ENCODE results near the gene ELMOD3.
A peak's percentile ranks its signal among the peaks of the same experiment; 100 is the strongest.
"Not testable (repeated sequence)": the region's sequence is repeated elsewhere in the genome, so short reads cannot be mapped to it uniquely, and the experiment has no call there.

Gene ELMOD3

GRCh38 chr2:85354286-85355072 lies at the start of gene ELMOD3, which contains the start of gene RETSAT:
Gene ELMOD3, plus strand, starts transcription at chr2:85354769. Its CDS starts 2,430 bp downstream, at chr2:85357199.
Gene RETSAT, minus strand, starts transcription at chr2:85354528. Its CDS starts 21 bp downstream, at chr2:85354507.
- DNase-seq (ENCODE audit: low spot score) = peak; percentile 97

- DNase-seq (ENCODE audit: low spot score) = no peak
Measured at GRCh38 chr2:85307527-85307897, 47.1 kb upstream of the ELMOD3 start.

GRCh38 chr2:85308201-85308600 lies 46.4 kb upstream of the ELMOD3 start:
- DNase-seq (ENCODE audit: low spot score) = no peak

GRCh38 chr2:85308896-85309555 lies 45.5 kb upstream of the ELMOD3 start:
- DNase-seq (ENCODE audit: low spot score) = peak; percentile 60

GRCh38 chr2:85309699-85310321 lies 44.8 kb upstream of the ELMOD3 start:
- no peak for DNase-seq (ENCODE audit: low spot score)

GRCh38 chr2:85310330-85310729 lies 44.2 kb upstream of the ELMOD3 start:
- no peak for DNase-seq (ENCODE audit: low spot score)

- no peak for DNase-seq (ENCODE audit: low spot score)
Measured at GRCh38 chr2:85312404-85312803, 42.2 kb upstream of the ELMOD3 start.

GRCh38 chr2:85314884-85315242 lies 39.7 kb upstream of the ELMOD3 start:
- DNase-seq (ENCODE audit: low spot score) = no peak

- not testable (repeated sequence) for DNase-seq (ENCODE audit: low spot score)
Measured at GRCh38 chr2:85315921-85316320, 38.6 kb upstream of the ELMOD3 start.

GRCh38 chr2:85318222-85319074 lies 36.1 kb upstream of the ELMOD3 start:
- DNase-seq (ENCODE audit: low spot score) = no peak

- no peak for DNase-seq (ENCODE audit: low spot score)
Measured at GRCh38 chr2:85319796-85320195, 34.8 kb upstream of the ELMOD3 start.

GRCh38 chr2:85323351-85323987 lies 31.1 kb upstream of the ELMOD3 start:
- DNase-seq (ENCODE audit: low spot score) = no peak

- not testable (repeated sequence) for DNase-seq (ENCODE audit: low spot score)
Measured at GRCh38 chr2:85323988-85324367, 30.6 kb upstream of the ELMOD3 start.

- no peak for DNase-seq (ENCODE audit: low spot score)
Measured at GRCh38 chr2:85324639-85325465, 29.7 kb upstream of the ELMOD3 start.

- no peak for DNase-seq (ENCODE audit: low spot score)
Measured at GRCh38 chr2:85325466-85325811, 29.1 kb upstream of the ELMOD3 start.

GRCh38 chr2:85326406-85327159 lies 28.0 kb upstream of the ELMOD3 start:
- DNase-seq (ENCODE audit: low spot score) = peak; percentile 49

GRCh38 chr2:85327160-85327821 lies 27.3 kb upstream of the ELMOD3 start:
- no peak for DNase-seq (ENCODE audit: low spot score)

GRCh38 chr2:85327822-85328617 lies 26.5 kb upstream of the ELMOD3 start, which contains the start of gene TGOLN2:
Gene TGOLN2, minus strand, starts transcription at chr2:85327989. Its CDS starts 27 bp downstream, at chr2:85327962.
- DNase-seq (ENCODE audit: low spot score) = peak; percentile 90
